ENCODE data around the gene NUP88.

GRCh38 chr17:5419356-5419958 lies at the start of gene NUP88:
- no peak for TF ChIP-seq CTCF (conservative IDR thresholded peaks at IDR 0.05)
- TF ChIP-seq ZFX (IDR thresholded peaks at IDR 0.05): peak; percentile 42; the same call in 1 of the 2 replicates
